Measurements from ENCODE around the gene GRHL1. TPM values are rescaled to one million over a fixed set of nuclear protein-coding genes. Genes with fewer than 3 reads are reported as not detected.

GRHL1 gene
- total RNA-seq, 6 experiments from 2014 or later = 3.5 to 11.2 (median 6.2) TPM

DNA sequence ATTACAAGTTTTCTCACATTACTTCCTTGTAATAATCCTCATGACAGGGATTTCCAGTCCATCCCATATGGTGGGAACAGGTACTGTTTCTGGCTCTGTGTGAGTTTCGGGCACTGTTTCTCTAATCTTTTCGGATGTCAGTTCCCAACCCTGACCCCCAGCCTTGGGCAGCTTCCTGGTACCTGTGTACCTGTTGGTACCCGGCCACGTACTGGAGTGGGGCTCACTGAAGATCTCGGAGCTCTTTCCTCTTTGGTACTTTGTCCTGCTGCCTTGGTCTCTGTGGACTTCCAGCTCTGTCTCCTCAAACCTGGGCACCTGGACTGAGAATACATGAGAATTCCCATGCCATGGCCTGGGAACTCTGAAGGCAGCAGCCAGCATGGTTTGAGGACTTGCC is 36.8 kb downstream of the GRHL1 start:
- DNase-seq (no peak), ATAC-seq (no peak)
- H3K4me3 ChIP-seq = no peak overlapping the region
- no peaks in the 10 kb centered on the region for H3K27me3 ChIP-seq
- intact Hi-C loops (cut with DNase I) = loop anchor here (5.0 kb wide), 1 partner anchor 59 kb away; no protein-coding TSS in a partner anchor
- peaks cover 0 to 11% (median 2%) of the 10 kb centered on the region in 4 donors for H3K36me3 ChIP-seq
- H3K27ac ChIP-seq = no peak overlapping the region
- H3K9me3 ChIP-seq = no peaks in the 10 kb centered on the region
- H3K4me1 ChIP-seq = peaks cover 0 to 30% (median 14%) of the 10 kb centered on the region in 4 donors
- TF ChIP-seq, protein P1, sequence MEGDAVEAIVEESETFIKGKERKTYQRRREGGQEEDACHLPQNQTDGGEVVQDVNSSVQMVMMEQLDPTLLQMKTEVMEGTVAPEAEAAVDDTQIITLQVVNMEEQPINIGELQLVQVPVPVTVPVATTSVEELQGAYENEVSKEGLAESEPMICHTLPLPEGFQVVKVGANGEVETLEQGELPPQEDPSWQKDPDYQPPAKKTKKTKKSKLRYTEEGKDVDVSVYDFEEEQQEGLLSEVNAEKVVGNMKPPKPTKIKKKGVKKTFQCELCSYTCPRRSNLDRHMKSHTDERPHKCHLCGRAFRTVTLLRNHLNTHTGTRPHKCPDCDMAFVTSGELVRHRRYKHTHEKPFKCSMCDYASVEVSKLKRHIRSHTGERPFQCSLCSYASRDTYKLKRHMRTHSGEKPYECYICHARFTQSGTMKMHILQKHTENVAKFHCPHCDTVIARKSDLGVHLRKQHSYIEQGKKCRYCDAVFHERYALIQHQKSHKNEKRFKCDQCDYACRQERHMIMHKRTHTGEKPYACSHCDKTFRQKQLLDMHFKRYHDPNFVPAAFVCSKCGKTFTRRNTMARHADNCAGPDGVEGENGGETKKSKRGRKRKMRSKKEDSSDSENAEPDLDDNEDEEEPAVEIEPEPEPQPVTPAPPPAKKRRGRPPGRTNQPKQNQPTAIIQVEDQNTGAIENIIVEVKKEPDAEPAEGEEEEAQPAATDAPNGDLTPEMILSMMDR (IDR thresholded peaks at IDR 0.05) = no peak
- TF ChIP-seq POLR2A (IDR thresholded peaks at IDR 0.05) = no peak
- WGBS (ENCODE audit: insufficient coverage, low coverage, low lambda C conversion rate, missing lambda C conversion rate) = 83% methylated on average over 1 of the region's 5 CpGs

DNA sequence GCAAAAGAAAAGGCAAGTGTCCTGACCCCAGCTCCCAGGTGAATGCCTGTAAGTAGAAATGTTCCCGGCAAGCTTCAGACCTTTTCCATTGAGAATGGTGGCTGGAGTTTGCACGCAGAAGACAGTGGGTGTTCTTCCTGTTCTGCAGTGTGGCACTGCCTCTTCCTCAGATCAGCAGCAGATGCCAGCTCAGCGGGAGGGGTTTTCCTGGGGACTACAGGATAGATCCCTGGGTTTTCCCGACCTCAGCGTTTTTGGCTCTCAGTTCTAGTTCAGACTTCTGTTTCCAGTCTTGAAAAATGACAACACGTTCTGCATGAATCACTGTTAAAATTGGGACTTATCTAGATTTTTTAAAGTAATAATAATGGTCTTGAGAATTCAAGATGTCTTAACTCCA is 39.2 kb downstream of the GRHL1 start:
- no peak overlapping the region for H3K4me3 ChIP-seq
- peaks cover 0 to 11% (median 2%) of the 10 kb centered on the region in 4 donors for H3K36me3 ChIP-seq
- ATAC-seq = peak; percentile 45 to 65 (median 64)
- intact Hi-C loops (cut with DNase I) = no loop called here
- no peak for TF ChIP-seq POLR2A (IDR thresholded peaks at IDR 0.05)
- WGBS (ENCODE audit: insufficient coverage, low coverage, low lambda C conversion rate, missing lambda C conversion rate) = 14% methylated on average over 5 of the region's 6 CpGs
- peaks cover 0 to 20% (median 10%) of the 10 kb centered on the region in 4 donors for H3K4me1 ChIP-seq
- peak overlapping the region; percentile 8 to 47 (median 34) for H3K27ac ChIP-seq
- DNase-seq = peak in 1 of 3 donors; percentile 63
- H3K27me3 ChIP-seq = no peaks in the 10 kb centered on the region
- H3K9me3 ChIP-seq = no peaks in the 10 kb centered on the region

DNA sequence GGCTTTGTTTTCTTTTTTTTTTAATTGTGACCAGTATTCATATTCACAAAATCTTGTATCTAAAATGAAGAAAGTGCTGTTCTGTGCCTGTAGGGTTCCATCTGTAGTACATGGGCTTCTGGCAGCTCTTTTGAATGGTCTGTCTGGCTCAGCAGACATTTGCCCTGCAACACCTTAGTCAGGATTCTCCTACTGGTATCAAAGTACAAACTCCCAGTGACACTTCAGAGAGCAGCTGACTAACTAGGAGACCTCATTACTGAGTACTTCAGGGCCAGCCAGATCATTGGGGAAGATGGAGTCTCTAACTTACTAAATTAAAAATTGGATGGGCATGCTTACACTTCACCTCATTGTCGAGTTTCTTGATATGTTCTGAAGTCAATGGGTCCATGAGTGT is 39.7 kb downstream of the GRHL1 start:
- Histone ChIP-seq H3K27me3 (no peaks in the 10 kb centered on the region), H3K4me1 (peaks cover 0 to 19% (median 9%) of the 10 kb centered on the region in 4 donors), H3K36me3 (peaks cover 0 to 14% (median 5%) of the 10 kb centered on the region in 4 donors), H3K27ac (peak overlapping the region in 2 of 3 donors; percentile 34 to 47), H3K9me3 (no peaks in the 10 kb centered on the region), H3K4me3 (no peak overlapping the region)
- no peak for DNase-seq
- intact Hi-C loops (cut with DNase I) = no loop called here
- WGBS (ENCODE audit: insufficient coverage, low coverage, low lambda C conversion rate, missing lambda C conversion rate) = 56% methylated on average over 1 of the region's 1 CpG
- ATAC-seq = peak; percentile 76 to 88 (median 82)
- TF ChIP-seq, protein P1 (IDR thresholded peaks at IDR 0.05) = no peak
- TF ChIP-seq POLR2A (IDR thresholded peaks at IDR 0.05) = no peak

DNA sequence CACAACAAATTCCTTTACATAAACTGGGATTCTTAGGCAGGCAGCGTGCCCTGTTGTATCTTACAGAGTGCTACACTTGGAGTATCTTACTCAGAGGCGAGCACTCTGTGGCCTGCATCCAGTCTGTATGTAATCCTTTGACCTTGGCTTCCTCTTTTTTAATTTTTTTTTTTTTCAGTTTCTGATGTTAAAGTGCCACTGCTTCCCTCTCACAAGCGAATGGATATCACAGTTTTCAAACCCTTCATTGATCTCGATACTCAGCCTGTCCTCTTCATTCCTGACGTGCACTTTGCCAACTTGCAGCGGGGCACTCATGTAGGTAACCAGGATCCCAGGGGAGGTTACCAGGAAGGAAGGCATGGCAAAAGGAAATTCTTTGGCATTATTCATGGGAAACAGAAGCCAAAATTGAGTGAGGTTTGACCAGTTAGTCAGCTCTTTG is 40.4 kb downstream of the GRHL1 start:
- WGBS (ENCODE audit: insufficient coverage, low coverage, low lambda C conversion rate, missing lambda C conversion rate) = 70% methylated on average over 6 of the region's 6 CpGs
- H3K4me3 ChIP-seq = no peak overlapping the region
- H3K36me3 ChIP-seq = peaks cover 0 to 12% (median 3%) of the 10 kb centered on the region in 4 donors
- TF ChIP-seq, protein P1 (IDR thresholded peaks at IDR 0.05) = no peak
- no peak for TF ChIP-seq POLR2A (IDR thresholded peaks at IDR 0.05)
- DNase-seq = no peak
- intact Hi-C loops (cut with DNase I) = no loop called here
- H3K4me1 ChIP-seq = peaks cover 0 to 19% (median 9%) of the 10 kb centered on the region in 4 donors
- H3K27me3 ChIP-seq = no peaks in the 10 kb centered on the region
- peak; percentile 45 to 66 (median 60) for ATAC-seq
- H3K27ac ChIP-seq = peak overlapping the region in 2 of 3 donors; percentile 34 to 47
- H3K9me3 ChIP-seq = no peaks in the 10 kb centered on the region

DNA sequence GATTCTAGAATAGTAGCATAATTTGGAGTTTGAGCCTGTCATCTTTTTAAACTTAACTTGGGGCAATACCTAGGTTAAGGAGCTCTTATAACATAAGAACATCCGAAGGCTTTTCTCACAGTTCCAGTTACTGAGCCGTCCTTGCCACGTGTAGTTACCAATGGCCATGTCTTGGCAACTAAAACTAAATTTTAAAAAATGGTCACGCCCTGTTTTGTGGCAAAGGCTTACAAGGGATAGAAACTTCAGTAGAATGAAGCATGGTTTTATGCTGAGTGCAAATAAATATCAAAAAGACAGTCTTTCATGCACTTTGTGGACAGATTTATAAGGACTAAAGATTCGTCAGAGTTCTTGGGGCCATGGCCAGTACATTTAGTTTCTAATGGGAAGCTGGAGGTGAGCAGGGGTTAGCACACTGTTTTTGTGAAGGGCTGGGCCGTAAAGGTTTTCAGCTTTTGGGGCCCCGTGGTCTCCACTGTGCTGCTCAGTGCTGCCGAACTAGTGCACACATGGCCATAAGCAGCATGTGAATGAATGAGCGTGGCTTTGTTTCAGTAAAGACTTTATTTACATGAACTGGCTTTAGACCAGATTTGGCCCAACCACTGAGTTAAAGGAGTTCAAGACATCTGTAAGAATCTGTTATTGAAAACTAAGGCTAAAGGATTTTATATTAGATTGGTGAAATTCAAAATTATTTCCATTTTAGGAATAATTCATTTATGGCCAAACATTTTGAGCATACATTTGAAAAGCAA is 41.1 kb downstream of the GRHL1 start:
- DNase-seq (no peak), ATAC-seq (no peak)
- H3K27me3 ChIP-seq = no peaks in the 10 kb centered on the region
- H3K4me1 ChIP-seq = peaks cover 0 to 19% (median 9%) of the 10 kb centered on the region in 4 donors
- no peak overlapping the region for H3K4me3 ChIP-seq
- H3K36me3 ChIP-seq = peaks cover 0 to 5% (median 3%) of the 10 kb centered on the region in 4 donors
- no peaks in the 10 kb centered on the region for H3K9me3 ChIP-seq
- intact Hi-C loops (cut with DNase I) = no loop called here
- WGBS (ENCODE audit: insufficient coverage, low coverage, low lambda C conversion rate, missing lambda C conversion rate) = 87% methylated on average over 9 of the region's 9 CpGs
- H3K27ac ChIP-seq = no peak overlapping the region
- TF ChIP-seq, protein P1 (IDR thresholded peaks at IDR 0.05) = no peak
- no peak for TF ChIP-seq POLR2A (IDR thresholded peaks at IDR 0.05)
